ENCODE data around the gene ISCA2.

Gene ISCA2

DNA sequence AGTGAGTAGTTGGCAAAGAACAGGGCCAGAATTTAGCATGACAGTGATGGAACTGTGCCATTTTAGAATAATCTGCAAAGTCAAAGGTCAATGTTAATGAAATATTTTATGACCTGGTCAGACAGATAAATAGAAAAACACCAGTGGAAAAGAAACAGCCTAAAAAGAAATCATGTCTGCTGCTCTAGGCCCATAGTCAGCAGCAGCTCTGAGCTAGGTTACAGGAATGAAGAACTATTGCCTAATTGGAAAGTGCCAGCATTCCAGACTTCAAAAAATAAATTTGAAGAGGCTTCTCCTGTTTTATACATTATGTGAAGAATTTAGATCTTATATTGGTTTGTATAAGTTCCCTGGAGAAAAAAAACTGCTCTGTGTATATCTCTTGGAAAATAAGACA lies 10.2 kb upstream of the ISCA2 start:
- no peak for DNase-seq

DNA sequence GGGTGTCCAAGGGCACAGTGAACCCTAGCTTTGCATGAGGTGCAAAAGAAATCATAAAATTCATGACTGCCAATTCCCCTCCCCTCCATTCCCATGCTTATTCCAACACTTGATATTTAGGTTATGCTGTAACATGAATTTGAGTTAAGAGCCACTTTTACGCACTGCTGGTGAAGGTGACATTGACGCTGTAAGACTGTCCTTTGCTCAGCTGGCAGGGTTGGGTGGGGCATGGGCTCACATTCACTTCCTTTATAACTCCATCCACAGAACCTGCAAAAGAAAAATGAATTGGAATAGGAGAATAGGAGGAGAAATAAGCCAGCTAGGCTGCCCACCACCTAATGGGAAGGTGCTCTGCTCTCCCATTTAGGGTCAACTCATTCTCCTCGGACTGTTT lies 7.4 kb upstream of the ISCA2 start:
- no peak for DNase-seq

DNA sequence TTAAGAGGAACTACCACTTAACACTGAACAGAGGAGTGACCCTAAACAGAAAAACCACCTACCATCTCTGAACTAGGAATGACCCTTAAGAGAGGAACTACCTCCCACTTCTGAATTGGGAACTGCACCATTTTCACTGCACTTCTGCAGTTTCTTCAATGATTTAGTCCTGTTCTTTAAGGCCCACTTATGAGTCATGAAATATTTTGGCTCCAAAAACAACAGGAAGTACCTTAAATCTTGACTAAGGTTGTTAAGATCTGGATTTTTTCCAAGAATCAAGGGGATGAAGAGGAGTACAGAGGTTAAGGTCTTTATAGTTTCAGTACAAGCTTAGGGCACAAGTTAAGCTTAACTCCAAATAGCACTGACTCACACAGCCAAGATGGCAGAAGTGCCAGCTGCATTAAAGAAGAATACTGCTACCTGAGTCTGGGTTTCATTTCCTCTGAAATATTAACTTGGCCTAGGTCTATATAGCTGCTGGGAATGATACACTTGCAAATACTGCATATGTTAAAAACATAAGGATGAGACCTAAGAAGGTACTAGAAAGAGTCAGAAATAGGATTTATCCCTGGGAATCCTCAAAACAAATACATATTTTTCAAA lies 4.7 kb upstream of the ISCA2 start:
- no peak for DNase-seq

DNA sequence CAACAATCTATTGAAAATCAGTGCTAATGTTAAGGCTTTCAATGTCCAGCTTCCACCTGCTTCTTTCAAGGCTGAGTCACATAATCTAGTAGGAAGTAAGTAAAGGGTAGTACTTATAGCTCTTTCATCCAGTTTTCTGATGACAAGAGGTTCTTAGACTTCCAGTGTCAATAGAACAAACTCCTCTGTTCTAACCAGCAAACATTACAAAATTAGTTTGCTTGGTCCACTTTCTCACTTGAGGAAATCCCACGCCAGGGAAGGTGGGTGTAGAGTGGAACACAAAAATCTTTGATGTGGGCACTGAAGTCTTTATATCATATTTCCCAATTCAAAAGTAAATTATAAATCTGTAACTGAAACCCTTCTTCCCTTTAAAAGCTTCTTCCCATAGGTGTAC lies 3.1 kb upstream of the ISCA2 start:
- no peak for DNase-seq

DNA sequence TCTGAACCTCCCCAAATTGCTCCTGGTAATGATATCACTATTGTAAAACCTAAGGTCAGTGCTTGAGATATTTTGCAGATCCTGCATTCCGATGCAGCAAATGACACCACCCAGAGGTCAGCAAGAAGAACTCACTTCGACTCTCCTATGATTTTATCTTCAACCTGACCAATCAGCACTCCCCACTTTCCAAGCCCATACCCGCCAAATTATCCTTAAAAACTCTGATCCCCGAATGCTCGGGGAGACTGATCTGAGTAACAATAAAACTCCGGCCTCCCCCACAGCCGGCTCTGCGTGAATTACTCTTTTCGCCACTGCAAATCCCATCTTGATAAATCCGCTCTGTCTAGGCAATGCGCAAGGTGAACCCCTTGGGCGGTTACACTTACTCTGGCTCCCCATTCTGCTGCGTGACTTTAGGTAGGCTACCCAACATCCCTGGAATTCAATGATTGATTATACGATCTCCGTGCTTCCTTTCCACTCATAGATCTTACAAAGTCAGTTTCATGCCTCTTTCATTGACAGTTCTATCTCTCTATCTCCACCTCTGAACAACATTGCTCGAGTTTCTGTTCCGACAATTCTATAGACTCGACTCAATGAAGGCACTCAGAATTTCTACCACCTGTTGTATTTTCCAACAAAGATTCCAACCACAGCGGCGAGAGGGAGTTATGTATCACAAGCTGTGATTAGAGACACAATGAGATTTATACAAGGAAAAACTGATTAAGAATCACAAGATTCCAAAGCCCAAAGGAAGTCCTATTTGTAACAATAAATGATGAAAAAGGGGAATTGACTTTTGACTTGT lies 1.4 kb upstream of the ISCA2 start:
- no peak for DNase-seq

DNA sequence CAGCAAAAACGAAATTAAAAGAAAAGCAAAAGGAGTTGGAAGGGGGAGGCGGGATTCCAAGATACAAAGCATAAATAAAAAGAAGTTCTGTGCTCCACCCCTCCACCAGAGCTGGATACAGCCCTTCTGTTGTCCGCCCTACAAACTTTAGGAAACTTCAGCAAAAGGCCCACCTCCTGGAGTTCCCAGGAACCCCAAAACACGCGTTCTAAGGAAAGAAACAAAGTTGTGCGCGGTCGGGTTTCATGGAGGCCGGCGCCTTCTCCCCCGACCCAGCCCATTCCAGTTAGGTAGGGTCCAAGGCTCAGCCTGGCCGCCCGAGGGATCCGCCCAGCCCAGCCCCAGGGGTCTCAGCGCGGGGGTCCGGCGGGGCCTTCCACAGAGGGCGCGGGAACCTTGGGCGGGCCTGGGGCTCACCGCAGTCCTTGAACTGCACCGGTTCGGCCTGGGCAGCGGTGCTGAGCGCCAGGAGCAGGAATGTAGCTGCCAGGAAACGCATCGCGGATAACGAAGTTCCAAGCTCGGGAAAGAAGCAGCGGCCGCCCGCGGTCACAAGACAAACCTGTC lies 706 bp upstream of the ISCA2 start, which contains the start of gene NPC2:
Gene NPC2, minus strand, starts transcription at position 530 of the 567 bp plus-strand sequence. Its CDS starts 31 bp downstream, at position 499.
- no peak for DNase-seq

DNA sequence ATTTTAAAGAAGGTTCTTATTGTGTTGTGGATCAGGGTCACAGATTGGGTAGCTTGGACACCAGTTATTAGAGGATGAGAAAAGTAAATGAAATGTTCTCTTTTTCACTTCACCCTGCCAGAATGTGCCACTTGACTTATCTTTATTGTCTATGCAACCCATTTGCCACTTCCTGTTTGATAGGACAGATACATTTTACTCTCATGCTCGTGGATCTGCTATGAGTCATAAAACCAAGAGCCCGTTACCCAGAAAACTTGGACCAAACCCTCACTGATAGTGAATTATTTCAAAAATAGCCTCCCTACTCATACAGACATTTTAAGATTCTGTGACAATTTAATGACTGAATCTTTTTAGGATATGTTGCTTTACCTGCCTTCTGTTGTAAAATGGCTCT lies 1.8 kb downstream of the ISCA2 start:
- no peak for DNase-seq

DNA sequence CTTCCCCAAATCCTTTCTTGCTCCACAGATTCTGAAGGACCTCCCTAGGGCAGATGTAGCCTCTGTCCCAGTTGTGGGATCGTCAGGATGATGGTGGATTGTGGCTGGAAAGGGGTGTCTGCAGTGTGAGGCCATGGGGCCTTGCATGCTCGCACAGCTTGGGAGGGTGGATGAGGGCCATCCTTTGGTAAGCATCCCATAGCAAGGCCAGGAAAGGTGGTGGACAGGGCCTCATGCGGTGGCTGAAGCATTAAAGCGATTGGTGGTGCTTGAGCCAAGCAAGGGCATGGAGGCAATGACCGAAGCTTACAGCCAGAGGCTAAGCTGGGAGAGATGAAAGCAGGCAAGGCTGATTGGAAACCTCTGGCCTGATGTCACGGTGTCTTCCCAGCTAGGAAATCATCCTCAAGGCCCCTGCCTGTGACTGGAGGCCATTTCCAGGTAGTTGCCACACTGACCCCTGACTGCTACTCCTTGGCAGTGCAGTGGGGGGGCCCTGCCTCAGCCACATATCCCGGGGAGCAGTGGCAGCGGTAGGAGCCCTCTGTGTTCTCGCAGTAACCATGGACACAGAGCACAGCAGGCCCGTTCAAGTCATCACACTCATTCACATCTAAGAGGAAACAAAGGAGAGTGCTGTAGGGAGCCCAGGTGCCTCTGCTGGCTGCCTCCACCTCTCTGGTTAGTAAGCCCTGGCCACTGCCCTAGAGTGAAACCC lies 7.0 kb downstream of the ISCA2 start:
- DNase-seq: no peak

DNA sequence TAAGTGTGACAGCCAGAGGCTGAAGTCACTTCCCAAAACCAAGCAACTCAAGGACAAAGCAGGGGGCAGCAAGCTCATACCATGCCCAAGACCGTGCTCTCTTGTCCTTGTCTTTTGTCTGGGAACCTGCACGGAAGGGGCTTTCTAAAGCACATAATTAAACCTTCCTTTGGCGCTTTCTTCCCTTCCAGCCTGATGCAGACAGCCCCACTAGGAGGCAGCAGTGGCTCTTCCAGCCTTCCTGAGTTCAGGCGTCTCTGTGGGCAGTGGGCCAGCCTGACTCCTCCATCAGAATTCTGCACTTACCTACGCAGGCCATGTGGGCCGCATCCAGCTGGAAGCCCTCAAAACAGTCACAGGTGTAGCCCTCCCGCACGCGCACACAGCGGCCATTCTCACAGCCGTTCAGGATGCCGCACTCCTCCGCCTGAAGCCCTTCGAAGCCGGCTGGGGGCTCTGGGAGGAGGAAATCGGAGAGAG lies 7.6 kb downstream of the ISCA2 start:
- no peak for DNase-seq

DNA sequence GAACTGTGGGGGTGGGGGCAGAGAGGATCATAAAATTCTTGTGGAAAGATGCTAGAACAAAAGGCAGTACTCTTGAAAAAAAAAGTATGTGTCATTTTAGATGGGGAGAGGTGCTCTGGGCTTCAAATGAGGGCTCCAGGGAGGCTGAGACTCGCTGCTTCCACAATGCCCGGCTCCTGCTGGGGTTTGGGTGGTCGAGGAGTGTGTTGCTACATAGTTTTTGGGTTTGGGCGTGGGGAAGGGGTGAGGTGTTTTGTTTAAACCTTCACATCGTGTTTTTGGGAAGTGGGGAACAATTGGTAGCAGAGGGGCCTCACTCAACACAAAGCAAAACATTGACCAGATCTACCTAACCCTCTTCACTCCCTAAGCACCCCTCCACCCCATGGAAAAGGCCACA lies 8.1 kb downstream of the ISCA2 start:
- DNase-seq: no peak

DNA sequence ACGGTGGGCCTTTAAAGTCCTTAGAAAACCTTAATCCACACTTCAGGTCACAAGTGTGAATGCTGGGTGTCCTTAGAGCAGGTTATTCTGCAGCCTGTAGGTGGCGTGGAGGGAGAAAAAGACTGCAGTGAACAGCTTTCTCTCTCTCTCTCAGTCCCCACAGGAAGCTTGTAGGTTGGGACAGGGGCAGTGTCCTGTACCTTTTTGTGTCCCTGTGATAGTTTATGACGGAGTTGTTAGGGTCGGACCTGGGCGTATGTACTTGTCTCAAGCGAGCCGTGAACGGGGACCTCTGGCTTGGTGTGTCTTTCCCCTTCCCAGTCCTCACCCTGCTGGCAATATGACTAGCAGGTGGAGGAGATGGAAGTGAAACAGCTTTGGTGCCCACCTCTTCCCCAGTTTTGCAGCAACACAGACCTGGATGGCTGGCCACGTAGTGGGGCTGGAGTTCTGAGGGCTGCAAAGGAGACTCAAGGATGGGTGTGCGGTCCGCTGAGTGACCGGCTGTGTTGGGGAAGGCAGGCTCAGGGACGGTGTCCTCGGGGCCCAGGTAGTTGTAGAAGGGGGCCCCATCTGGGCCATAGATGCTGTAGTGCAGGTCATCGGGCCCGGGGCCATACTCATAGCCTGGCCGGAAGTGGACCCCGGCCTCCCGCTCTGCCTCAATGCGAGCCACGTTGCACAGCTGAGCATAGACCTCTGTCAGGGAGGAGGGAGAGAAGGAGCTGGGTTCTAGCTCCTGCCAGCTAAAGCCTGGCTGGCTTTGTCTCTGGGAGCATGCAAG lies 8.9 kb downstream of the ISCA2 start:
- no peak for DNase-seq

DNA sequence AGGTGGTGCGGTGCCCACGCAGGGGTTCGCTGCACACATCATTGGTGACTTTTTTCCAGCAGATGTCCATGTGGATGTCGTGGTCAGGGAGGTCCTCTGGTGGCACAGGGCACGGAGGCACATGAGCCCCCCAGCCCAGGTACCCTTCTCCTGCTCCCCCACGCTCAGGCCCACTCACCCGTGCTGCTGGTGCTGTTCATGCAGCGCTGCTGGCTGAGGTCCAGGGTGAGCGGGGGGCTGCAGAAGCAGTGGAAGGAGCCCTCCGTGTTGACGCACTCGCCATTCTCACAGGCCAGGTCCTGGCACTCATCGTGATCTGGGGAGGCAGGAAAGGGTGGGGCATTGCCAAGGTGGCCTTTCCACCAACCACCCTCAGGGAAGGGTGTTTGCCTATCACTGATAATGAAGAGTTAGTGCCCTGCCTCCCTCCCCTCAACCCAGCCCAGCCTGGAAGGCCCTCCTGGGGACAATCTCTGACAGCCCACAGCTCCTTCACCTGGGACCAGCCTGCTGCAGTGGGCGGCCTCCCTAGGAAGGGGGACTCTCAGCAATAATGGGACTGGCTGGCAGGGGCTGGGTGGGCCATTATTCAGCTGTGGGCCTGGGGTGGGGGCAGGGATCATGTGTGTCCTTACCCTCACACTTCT lies 9.8 kb downstream of the ISCA2 start:
- DNase-seq: no peak

DNA sequence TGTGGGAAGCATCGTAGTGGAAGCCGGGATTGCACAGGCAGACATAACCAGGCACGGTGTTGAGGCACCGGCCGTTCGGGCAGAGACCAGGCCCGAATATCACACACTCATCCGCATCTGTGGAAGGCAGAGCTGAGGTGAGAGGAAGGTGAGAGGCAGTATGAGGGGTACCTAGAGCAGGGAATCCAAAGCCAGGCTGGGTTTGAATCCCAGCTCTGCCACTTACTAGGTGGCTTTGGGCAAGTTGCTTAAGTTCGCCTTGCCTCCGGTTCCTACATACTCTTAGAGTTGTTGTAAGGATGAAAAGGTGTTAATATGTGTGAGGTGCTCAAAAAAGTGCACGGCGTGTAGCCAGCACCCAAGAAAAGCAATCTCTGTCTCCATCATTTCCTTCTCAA lies 10.4 kb downstream of the ISCA2 start:
- no peak for DNase-seq

DNA sequence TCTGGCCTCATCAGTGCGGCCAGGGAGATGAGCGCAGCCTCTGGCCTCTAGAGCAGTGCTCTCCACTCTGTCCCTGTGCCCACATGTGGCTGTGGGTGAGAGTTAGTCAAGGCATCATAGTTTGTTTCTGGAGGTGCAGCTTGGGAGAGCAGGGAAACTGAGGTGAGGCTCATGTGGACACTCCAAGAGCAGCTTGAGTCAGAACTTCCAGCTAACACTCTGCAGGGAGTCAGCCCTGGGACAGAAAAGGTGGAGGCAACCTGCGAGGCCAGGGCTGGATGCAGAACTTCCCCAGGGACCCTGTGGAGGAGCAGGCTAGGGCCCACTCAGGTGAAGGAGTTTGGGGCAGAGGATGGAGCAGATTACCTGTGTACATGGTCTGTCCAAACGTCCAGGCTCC lies 10.8 kb downstream of the ISCA2 start:
- DNase-seq: no peak

DNA sequence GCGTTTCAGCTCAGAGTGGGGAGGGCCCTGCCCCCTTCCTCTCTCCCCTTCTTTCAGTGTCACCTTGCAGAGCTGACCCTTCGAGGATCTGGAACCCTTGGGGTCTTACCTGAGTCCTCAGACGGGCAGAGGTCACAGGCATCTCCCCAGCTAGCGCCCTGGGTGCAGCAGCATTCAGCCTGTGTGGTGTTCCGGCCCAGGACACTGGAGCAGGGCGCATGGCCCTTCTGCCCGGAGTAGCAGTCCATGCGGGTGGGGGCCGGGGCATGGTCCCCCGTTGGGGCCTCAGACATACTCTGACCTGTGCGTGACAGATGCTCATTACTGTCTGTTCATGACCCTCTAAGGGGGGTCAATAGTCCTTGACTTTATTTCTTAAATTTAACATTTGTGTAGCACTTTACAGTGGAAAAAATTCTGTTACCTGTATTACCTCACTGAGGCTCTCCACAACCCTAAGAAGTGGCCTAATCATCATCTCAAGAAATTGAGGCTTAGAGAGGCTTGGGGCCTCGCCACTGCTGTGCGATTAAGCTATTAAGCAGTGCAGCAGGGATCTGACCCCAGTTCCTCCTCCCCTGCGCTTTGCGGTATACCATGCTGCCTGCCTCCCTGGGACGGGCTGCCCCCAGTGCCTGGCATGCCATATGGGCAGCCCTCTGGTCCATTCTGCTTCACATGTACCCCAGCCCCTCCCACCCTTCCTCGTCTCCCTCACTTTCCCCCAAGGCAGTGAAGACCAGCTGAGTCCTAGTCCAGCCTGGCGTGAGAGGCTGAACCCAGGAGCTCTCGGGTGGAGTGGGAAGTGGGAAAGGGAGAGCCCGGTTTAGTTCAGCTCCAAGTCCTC lies 11.5 kb downstream of the ISCA2 start:
- no peak for DNase-seq

DNA sequence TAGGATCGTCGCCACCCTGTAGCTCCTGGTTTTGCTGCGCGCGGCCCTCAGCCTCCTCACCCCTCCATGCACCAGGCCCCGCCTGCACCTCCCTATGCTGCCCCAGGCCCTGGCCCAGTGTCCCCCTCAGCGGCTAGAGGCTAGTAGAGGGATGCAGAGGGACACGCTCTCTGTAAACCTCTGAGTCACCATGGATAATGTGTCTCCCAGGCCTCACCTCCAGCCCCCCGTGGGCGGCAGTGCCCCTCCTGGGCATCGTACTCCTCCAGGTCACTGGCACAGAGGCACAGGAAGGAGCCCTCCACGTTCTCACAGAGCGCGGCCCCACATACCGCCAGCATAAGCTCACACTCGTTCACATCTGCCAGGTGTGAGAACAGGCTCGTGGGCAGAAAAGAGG lies 12.3 kb downstream of the ISCA2 start:
- no peak for DNase-seq

DNA sequence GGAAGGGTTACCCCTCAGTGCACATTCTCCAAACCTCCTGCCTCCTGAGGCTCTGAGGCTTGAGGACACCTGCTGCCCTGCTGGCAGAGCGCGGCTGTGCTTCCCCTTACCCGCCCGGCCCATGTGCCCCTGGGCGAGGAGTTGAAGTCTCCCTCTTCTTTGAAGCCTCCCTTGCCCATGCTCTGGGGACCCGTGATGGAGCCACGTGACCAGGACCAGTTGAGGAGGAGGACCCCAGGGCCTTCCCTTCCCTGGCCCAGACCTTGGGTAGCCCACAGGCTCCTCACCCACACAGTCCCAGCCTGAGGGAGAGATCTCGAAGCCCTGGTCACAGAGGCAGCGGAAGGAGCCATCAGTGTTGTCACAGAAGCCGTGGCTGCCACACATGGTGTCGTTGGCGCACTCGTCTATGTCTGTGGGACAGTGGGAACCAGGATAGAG lies 12.9 kb downstream of the ISCA2 start:
- no peak for DNase-seq

DNA sequence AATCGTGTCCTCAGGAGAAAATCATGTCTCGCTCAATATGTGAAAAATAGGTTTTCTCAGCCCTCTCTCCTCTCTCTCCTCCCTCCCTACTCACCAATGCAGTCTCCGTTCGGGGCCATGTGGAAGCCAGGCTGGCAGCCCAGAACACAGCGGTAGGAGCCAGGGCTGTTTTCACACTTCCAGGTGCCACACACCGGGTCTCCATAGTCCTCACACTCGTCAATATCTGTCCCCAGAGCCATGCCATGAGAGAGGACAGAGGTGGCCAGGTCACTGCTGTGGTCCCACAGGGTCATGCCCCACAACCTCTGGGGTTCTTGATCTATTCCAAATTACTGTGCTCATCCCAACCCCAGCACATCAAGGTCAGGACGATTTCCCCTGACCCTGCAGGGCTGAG lies 13.5 kb downstream of the ISCA2 start:
- no peak for DNase-seq

DNA sequence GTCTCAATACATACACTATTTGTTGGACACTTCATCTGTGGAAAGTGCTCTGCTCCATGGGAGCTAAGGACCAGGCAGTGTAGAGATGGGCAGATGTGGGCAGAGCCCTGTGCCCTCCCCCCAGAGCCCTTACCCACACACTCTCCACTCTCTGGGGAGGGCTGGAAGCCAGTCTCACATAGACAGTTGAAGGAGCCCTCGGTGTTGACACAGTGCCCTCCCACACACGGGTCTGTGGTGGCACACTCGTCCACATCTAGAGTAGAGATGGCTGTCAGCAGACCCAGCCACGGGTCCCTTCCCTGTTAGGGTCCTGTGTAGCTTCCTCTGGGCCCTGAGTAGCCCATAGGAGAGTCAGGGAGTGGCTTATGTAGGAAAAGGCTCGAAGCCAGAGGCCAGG lies 14.3 kb downstream of the ISCA2 start:
- DNase-seq: no peak

DNA sequence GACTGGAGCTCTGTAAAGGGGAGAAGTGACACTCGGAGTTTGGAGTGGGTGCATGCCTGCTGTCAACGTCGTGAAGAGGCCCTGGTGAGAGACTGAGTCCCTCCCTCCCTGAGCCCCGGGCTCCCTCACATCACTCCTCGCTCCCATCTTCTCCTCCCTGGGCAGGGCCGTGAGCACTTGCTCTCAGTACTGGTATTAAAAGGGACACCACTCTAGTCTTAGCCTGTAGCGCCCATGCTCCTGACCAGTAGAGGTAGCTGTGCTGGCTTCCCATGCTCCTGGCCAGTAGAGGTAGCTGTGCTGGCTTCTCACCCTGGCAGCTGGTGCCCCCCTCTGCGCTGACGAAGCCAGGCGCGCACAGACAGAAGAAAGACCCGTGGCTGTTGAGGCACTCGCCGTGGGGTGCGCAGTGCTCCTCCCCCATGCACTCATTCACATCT lies 14.7 kb downstream of the ISCA2 start:
- no peak for DNase-seq

DNA sequence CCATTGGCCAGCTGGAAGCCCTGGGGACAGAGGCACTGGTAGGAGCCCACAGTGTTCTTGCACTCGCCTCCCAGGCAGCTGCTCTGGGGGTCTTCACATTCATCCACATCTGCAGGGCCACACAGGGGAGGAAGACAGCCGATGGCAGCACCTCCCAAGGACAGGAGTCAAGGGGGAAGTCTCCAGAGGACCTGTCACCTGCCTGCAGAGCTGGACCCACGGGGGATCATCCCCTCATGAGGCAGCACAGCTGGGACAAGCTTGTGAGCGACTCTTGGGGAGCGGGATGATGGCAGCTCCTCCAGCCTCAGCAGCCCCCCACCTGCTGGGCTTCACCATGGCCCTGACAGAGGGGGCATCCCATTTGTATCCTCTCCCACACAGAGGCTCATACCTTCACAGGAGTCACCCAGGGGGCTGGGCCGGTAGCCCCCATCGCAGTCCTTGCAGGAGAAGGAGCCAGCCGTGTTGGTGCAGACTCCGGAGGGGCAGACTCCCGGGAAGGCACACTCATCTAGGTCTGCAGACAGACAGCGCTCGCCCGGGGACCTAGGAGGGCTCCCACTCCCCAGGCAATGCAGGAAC lies 15.4 kb downstream of the ISCA2 start:
- no peak for DNase-seq
